ENCODE data around the gene ADAM22. TPM values are rescaled to one million over a fixed set of nuclear protein-coding genes. Genes with fewer than 3 reads are reported as not detected.

Gene ADAM22
- total RNA-seq, 1 donor: 1.3 TPM

- DNase-seq (ENCODE audit: low read depth): no peak
- no peak for TF ChIP-seq CTCF (IDR thresholded peaks at IDR 0.05; ENCODE audit: insufficient read depth, low read depth, low read length)
- no peak overlapping the region for H3K4me3 ChIP-seq (ENCODE audit: low read depth, low read length)
Measured at GRCh38 chr7:88165697-88166096, 231.6 kb downstream of the ADAM22 start.

- no peak overlapping the region for H3K4me3 ChIP-seq (ENCODE audit: low read depth, low read length)
- no peak for TF ChIP-seq CTCF (IDR thresholded peaks at IDR 0.05; ENCODE audit: insufficient read depth, low read depth, low read length)
- DNase-seq (ENCODE audit: low read depth): no peak
Measured at GRCh38 chr7:88167223-88167622, 233.2 kb downstream of the ADAM22 start.

- no peak for DNase-seq (ENCODE audit: low read depth)
- H3K4me3 ChIP-seq (ENCODE audit: low read depth, low read length): no peak overlapping the region
- no peak for TF ChIP-seq CTCF (IDR thresholded peaks at IDR 0.05; ENCODE audit: insufficient read depth, low read depth, low read length)
Measured at GRCh38 chr7:88167721-88168120, 233.7 kb downstream of the ADAM22 start.

- TF ChIP-seq CTCF (IDR thresholded peaks at IDR 0.05; ENCODE audit: insufficient read depth, low read depth, low read length): peak; percentile 52
- H3K4me3 ChIP-seq (ENCODE audit: low read depth, low read length): no peak overlapping the region
- DNase-seq (ENCODE audit: low read depth): peak; percentile 13
Measured at GRCh38 chr7:88169717-88170320, 235.8 kb downstream of the ADAM22 start.

GRCh38 chr7:88172842-88173241 is 238.8 kb downstream of the ADAM22 start:
- TF ChIP-seq CTCF (IDR thresholded peaks at IDR 0.05; ENCODE audit: insufficient read depth, low read depth, low read length): no peak
- no peak for DNase-seq (ENCODE audit: low read depth)

GRCh38 chr7:88176190-88176589 is 242.1 kb downstream of the ADAM22 start:
- no peak for DNase-seq (ENCODE audit: low read depth)
- TF ChIP-seq CTCF (IDR thresholded peaks at IDR 0.05; ENCODE audit: insufficient read depth, low read depth, low read length): no peak
- H3K4me3 ChIP-seq (ENCODE audit: low read depth, low read length): no peak overlapping the region

More at GRCh38 chr7:88172842-88173241, 238.8 kb downstream of the ADAM22 start:
- no peak overlapping the region for H3K4me3 ChIP-seq (ENCODE audit: low read depth, low read length)

- no peak overlapping the region for H3K4me3 ChIP-seq (ENCODE audit: low read depth, low read length)
- no peak for TF ChIP-seq CTCF (IDR thresholded peaks at IDR 0.05; ENCODE audit: insufficient read depth, low read depth, low read length)
- no peak for DNase-seq (ENCODE audit: low read depth)
Measured at GRCh38 chr7:88183051-88183450, 249.0 kb downstream of the ADAM22 start.
